Stimulated activated CD8-positive, alpha-beta memory T cell treated with anti-CD3 and anti-CD28 coated beads, Interleukin-2, amount 100 ng/mL, for 48 hours (primary cell): Measurements from ENCODE around the gene RNF2.

ENCODE experiments used
- DNase-seq, 2 donors: peaks; one replicate each; pipeline ENCODE4 v3.0.0-alpha.2; 2020; ENCODE audit warnings: low read depth in 2 of 2

RNF2 gene

GRCh38 chr1:185096531-185096930 is 51.2 kb downstream of the RNF2 start:
- DNase-seq = no peak

DNA sequence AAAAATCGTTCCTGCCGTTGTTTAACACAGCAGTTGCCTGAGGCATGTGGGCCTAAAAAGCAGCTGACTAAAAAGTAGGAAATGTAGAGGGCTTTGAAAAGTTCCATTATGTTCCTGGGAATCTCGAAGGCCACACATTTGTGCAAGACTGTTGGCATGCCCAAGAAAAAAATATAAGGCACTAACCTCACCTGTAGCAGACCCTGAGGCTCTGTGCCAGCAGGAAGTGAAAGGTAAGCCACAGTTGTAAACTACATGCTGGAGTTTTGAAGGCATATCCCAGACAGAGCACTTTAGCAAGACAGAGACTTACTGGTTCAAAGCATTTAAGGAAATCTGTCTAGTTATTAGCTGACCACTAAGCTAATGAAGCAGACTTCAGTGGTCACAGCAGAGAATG is 58.7 kb downstream of the RNF2 start:
- DNase-seq = no peak

DNA sequence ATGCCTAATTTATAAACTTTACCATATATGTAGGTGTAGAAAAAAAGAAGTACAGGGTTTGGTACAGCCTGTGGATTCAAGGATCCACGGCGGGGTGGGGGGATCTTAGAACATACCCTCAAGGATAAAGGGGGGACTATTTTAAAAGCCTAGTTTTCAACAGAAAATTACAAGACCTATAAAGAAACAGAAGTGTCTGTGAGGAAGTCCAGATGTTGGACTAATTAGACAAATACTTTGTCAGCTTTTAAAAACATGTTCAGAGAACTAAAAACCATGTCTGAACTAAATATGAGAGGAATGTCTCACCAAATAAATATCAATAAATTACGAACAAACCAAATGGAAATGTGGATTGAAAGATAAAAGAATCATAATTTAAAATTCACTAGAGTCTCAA is 59.8 kb downstream of the RNF2 start:
- DNase-seq = no peak

DNA sequence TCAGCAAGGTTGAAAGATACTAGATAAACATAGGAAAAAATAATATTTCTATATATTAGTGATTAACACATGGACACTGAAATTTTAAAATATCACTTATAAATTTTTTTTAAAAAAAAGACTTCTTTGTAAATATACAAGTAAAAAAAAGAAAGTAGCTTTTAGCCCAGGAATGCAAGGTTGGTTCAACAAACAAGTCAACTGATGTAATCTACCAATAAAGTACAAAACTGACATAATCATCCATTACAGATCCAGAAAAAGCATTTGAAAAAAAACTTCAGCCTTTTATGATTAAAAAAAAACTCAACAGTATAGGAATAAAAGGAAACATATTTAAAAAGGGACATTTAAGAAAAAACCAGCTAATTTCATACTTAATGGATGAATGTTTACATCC is 63.0 kb downstream of the RNF2 start:
- DNase-seq = no peak

DNA sequence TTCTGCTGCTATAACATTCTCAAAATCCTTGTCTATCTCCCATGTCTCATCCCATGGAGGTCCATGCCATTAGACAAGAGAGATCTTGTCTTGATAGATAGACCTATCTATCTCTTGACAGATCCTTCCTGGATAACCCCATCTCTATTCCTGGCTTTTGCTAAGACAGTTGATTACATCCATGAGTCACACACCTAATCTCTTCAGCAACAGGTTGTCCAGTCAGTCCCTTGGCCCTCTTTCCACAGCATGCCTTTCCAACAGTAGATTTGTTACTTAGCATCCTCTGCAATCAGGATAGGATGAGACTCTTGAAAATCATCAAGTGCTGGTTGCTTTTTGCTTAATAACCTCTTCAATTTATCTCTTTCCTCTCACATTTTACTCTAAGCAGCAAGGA is 64.8 kb downstream of the RNF2 start:
- no peak for DNase-seq

DNA sequence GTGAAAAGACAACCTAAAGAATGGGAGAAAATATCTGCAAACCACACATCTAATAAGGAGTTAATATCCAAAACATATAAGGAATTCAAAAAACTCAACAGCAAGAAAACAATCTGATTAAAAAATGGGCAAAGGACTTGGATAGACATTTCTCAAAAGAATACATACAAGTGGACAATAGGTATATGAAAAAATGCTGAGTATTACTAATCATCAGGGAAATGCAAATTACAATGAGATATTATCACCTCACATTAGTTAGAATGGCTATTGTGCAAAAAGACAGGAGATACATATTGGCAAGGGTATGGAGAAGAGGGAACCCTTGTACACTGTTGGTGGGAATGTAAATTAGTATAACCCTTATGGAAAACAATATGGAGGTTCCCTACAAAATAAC is 66.5 kb downstream of the RNF2 start:
- DNase-seq = no peak

DNA sequence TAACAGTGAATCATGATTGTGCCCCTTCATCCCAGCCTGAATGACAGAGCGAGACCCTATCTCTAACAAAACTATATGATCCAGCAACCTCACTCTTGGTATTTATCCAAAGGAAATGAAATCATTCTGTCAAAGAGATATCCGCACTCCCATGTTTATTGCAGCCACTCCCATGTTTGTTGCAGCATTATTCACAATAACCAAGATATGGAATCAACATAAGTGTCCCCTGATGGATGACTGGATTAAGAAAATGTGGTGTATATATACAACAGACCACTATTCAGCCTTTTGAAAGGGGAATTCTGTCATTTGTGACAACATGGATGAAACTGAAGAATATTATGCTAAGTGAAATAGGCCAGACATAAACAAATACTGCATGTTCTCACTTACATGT is 67.0 kb downstream of the RNF2 start:
- DNase-seq = no peak

- no peak for DNase-seq
Observed at GRCh38 chr1:185129708-185130107, 84.3 kb downstream of the RNF2 start.

GRCh38 chr1:185132534-185132933 is 87.2 kb downstream of the RNF2 start:
- DNase-seq = no peak

DNA sequence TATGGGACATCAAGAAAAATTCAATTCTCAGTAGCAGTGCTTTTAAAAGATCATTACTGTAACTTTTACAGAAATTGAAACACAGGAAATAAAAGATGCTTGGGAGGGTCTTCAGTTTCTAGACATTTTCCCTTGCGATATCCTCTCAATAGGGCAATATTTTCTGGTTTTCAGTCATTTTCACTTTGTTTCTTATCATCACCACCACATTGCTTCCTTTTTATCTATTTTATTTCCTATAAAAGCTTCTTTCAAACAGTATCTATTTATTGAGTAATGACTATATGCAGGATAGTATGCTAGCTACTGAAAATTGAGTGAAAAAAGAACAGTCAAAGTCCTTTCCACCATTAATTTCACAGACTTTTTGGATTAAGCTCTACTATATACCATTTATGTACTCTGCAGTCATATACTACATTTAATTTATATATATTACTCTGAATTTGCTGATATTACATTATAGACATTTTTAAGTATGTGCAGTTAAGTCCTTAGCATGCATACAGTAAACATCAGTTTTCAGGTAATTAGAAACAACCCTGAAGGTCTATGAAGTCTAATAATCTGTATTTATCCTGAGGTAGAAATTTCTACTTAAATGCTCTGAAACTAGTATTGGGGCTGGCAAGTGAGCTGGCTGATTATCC is 92.7 kb downstream of the RNF2 start:
- DNase-seq = no peak

DNA sequence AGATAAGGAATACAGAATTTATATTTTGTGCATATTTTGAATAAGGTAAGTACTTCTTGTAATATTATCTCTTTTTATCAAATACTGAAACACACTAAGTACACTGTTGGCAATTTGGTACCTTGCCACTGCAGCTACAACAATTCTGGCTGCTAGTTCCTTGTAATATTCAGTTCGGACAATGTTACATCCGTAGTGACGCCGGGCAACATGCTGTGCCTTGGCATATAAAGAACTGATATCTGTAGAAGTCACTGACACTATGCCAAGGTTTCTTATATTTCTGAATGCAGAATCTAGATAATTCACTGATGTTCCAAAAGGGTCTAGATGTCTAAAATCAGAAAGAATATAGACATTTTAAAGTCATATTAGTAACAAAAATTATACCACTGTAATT is 93.9 kb downstream of the RNF2 start:
- DNase-seq = no peak

DNA sequence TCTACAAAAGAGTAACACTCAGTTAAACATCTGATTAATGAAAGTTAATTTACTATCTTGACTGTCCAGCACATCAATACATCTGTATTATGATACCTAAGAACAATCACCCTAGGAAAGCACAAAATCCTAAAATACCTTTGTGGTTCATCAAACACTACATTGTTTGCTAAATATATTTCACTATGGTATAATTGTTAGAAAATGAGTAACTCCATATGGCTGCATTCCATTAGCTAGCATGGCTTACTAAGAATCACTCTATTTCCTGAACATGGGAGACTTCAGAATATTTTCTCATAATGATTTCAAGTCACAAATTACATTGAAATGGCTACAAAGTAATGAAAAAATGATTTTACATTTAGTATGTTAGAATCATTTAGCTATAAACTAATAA is 98.9 kb downstream of the RNF2 start:
- no peak for DNase-seq

GRCh38 chr1:185151215-185151614 is 105.9 kb downstream of the RNF2 start:
- no peak for DNase-seq
